ENCODE measurements around the gene DYSF.

The DYSF gene

GRCh38 chr2:71613953-71614925 is 160.9 kb downstream of the DYSF start:
- H3K27me3 ChIP-seq (ENCODE audit: insufficient read depth, poor library complexity, severe bottlenecking), result no peaks in the 10 kb centered on the region
- ATAC-seq (ENCODE audit: low read depth) (no peak), DNase-seq (ENCODE audit: low spot score) (peak; percentile 24)
- H3K4me3 ChIP-seq (ENCODE audit: severe bottlenecking), result no peak overlapping the region
- no peak for TF ChIP-seq CTCF (IDR thresholded peaks at IDR 0.05; ENCODE audit: poor library complexity, severe bottlenecking)
- no peak overlapping the region for H3K27ac ChIP-seq (ENCODE audit: poor library complexity, severe bottlenecking)
- no peaks in the 10 kb centered on the region for H3K9me3 ChIP-seq (ENCODE audit: severe bottlenecking)
- H3K36me3 ChIP-seq (ENCODE audit: low read depth), result no peaks in the 10 kb centered on the region
- no peaks in the 10 kb centered on the region for H3K4me1 ChIP-seq (ENCODE audit: insufficient read depth, poor library complexity, severe bottlenecking)

- Histone ChIP-seq H3K27ac (ENCODE audit: poor library complexity, severe bottlenecking) (no peak overlapping the region), H3K9me3 (ENCODE audit: severe bottlenecking) (no peaks in the 10 kb centered on the region), H3K4me3 (ENCODE audit: severe bottlenecking) (no peak overlapping the region), H3K27me3 (ENCODE audit: insufficient read depth, poor library complexity, severe bottlenecking) (no peaks in the 10 kb centered on the region), H3K4me1 (ENCODE audit: insufficient read depth, poor library complexity, severe bottlenecking) (no peaks in the 10 kb centered on the region), H3K36me3 (ENCODE audit: low read depth) (no peaks in the 10 kb centered on the region)
- DNase-seq (ENCODE audit: low spot score), result peak; percentile 35
- ATAC-seq (ENCODE audit: low read depth), result no peak
- TF ChIP-seq CTCF (IDR thresholded peaks at IDR 0.05; ENCODE audit: poor library complexity, severe bottlenecking), result no peak
Observed at GRCh38 chr2:71614976-71615766, 161.8 kb downstream of the DYSF start.

- ATAC-seq (ENCODE audit: low read depth) (no peak), DNase-seq (ENCODE audit: low spot score) (peak; percentile 11)
- H3K27me3 ChIP-seq (ENCODE audit: insufficient read depth, poor library complexity, severe bottlenecking), result no peaks in the 10 kb centered on the region
- H3K36me3 ChIP-seq (ENCODE audit: low read depth), result no peaks in the 10 kb centered on the region
- no peak overlapping the region for H3K27ac ChIP-seq (ENCODE audit: poor library complexity, severe bottlenecking)
- no peak for TF ChIP-seq CTCF (IDR thresholded peaks at IDR 0.05; ENCODE audit: poor library complexity, severe bottlenecking)
- H3K4me3 ChIP-seq (ENCODE audit: severe bottlenecking), result no peak overlapping the region
- H3K4me1 ChIP-seq (ENCODE audit: insufficient read depth, poor library complexity, severe bottlenecking), result no peaks in the 10 kb centered on the region
- no peaks in the 10 kb centered on the region for H3K9me3 ChIP-seq (ENCODE audit: severe bottlenecking)
Observed at GRCh38 chr2:71615767-71616730, 162.7 kb downstream of the DYSF start.

GRCh38 chr2:71617266-71617665 is 163.9 kb downstream of the DYSF start:
- no peaks in the 10 kb centered on the region for H3K9me3 ChIP-seq (ENCODE audit: severe bottlenecking)
- H3K27ac ChIP-seq (ENCODE audit: poor library complexity, severe bottlenecking), result no peak overlapping the region
- no peak for TF ChIP-seq CTCF (IDR thresholded peaks at IDR 0.05; ENCODE audit: poor library complexity, severe bottlenecking)
- no peak for DNase-seq (ENCODE audit: low spot score)
- no peaks in the 10 kb centered on the region for H3K27me3 ChIP-seq (ENCODE audit: insufficient read depth, poor library complexity, severe bottlenecking)
- no peaks in the 10 kb centered on the region for H3K36me3 ChIP-seq (ENCODE audit: low read depth)
- H3K4me1 ChIP-seq (ENCODE audit: insufficient read depth, poor library complexity, severe bottlenecking), result no peaks in the 10 kb centered on the region
- ATAC-seq (ENCODE audit: low read depth), result no peak
- no peak overlapping the region for H3K4me3 ChIP-seq (ENCODE audit: severe bottlenecking)

Data from RWPE2 (cell line).